Trophoblast cell (in vitro differentiated cells and primary cell): ENCODE data around the gene CYP26B1.

Experiments used
- DNase-seq, 2 donors: peaks; one replicate each; pipeline ENCODE4 v3.0.0-alpha.2; 2016
- H2AFZ ChIP-seq: 2 replicates; pipeline ENCODE4 v1.6.1; 2013; ENCODE audit warnings: low read length, moderate library complexity, mild to moderate bottlenecking; ENCODE audit not compliant: insufficient read depth, poor library complexity
- H2AK5ac ChIP-seq: 2 replicates; pipeline ENCODE4 v1.6.1; 2013; ENCODE audit warnings: mild to moderate bottlenecking, low read length
- H2BK120ac ChIP-seq: 2 replicates; pipeline ENCODE4 v1.6.1; 2013; ENCODE audit warnings: low read length, mild to moderate bottlenecking, moderate library complexity; ENCODE audit not compliant: insufficient read depth, poor library complexity
- H2BK12ac ChIP-seq: 2 replicates; pipeline ENCODE4 v1.6.1; 2013; ENCODE audit warnings: mild to moderate bottlenecking, low read length, moderate library complexity
- H2BK5ac ChIP-seq: 2 replicates; pipeline ENCODE4 v1.6.1; 2013; ENCODE audit warnings: low read length, low read depth, moderate library complexity, mild to moderate bottlenecking; ENCODE audit not compliant: poor library complexity
- H3K14ac ChIP-seq: 2 replicates; pipeline ENCODE4 v1.6.1; 2013; ENCODE audit warnings: mild to moderate bottlenecking, low read length
- H3K18ac ChIP-seq: 2 replicates; pipeline ENCODE4 v1.6.1; 2013; ENCODE audit warnings: mild to moderate bottlenecking, low read length
- H3K23ac ChIP-seq: 2 replicates; pipeline ENCODE4 v1.6.1; 2013; ENCODE audit warnings: low read length
- H3K27ac ChIP-seq: 2 replicates; pipeline ENCODE4 v1.5.1; 2013; ENCODE audit warnings: low read depth, mild to moderate bottlenecking, inconsistent platforms, low read length, moderate library complexity
- H3K27me3 ChIP-seq: 2 replicates; pipeline ENCODE4 v1.6.1; 2013; ENCODE audit warnings: inconsistent platforms, mild to moderate bottlenecking, low read length, moderate library complexity; ENCODE audit not compliant: insufficient read depth
- H3K36me3 ChIP-seq, 2 experiments: 1 replicate in 1 of 2; 2 replicates in 1 of 2; pipeline ENCODE4 v1.6.1; 2013; ENCODE audit warnings: low read length in 2 of 2, mild to moderate bottlenecking in 2 of 2, moderate library complexity in 1 of 2; ENCODE audit not compliant: insufficient read depth in 2 of 2, control insufficient read depth in 1 of 2
- H3K4ac ChIP-seq: 2 replicates; pipeline ENCODE4 v1.6.1; 2013; ENCODE audit warnings: low read depth, mild to moderate bottlenecking, low read length, moderate library complexity
- H3K4me1 ChIP-seq, 2 experiments: 1 replicate in 1 of 2; 2 replicates in 1 of 2; pipeline ENCODE4 v1.6.1; 2013; ENCODE audit warnings: low read length in 2 of 2, mild to moderate bottlenecking in 2 of 2, moderate library complexity in 1 of 2; ENCODE audit not compliant: insufficient read depth in 2 of 2, control insufficient read depth in 1 of 2
- H3K4me2 ChIP-seq: 2 replicates; pipeline ENCODE4 v1.6.1; 2013; ENCODE audit warnings: inconsistent platforms, mild to moderate bottlenecking, low read length, moderate library complexity
- H3K4me3 ChIP-seq: 2 replicates; pipeline ENCODE4 v1.5.1; 2013; ENCODE audit warnings: mild to moderate bottlenecking, low read depth, low read length, inconsistent platforms
- H3K79me1 ChIP-seq: one replicate; pipeline ENCODE4 v1.6.1; 2013; ENCODE audit warnings: low read length
- H3K79me2 ChIP-seq: 2 replicates; pipeline ENCODE4 v1.6.1; 2013; ENCODE audit warnings: low read length, mild to moderate bottlenecking; ENCODE audit not compliant: control insufficient read depth, insufficient read depth, poor library complexity
- H3K9ac ChIP-seq: 2 replicates; pipeline ENCODE4 v1.6.1; 2013; ENCODE audit warnings: mild to moderate bottlenecking, low read length
- H3K9me3 ChIP-seq: 2 replicates; pipeline ENCODE4 v1.6.1; 2013; ENCODE audit warnings: low read depth, mild to moderate bottlenecking, control low read depth, inconsistent platforms, low read length; ENCODE audit not compliant: insufficient read depth
- H4K12ac ChIP-seq: 2 replicates; pipeline ENCODE4 v1.6.1; 2013; ENCODE audit warnings: low read depth, mild to moderate bottlenecking, low read length, moderate library complexity
- H4K8ac ChIP-seq: 2 replicates; pipeline ENCODE4 v1.6.1; 2013; ENCODE audit warnings: low read depth, mild to moderate bottlenecking, low read length, moderate library complexity
- H4K91ac ChIP-seq: one replicate; pipeline ENCODE4 v1.6.1; 2013; ENCODE audit warnings: low read depth, mild to moderate bottlenecking, low read length, moderate library complexity
- WGBS: extraction: QIAGEN DNeasy Blood & Tissue Kit; methylation state at CpG from one replicate; pipeline ENCODE4 v1.1.7; 2013; ENCODE audit warnings: missing lambda C conversion rate; ENCODE audit not compliant: insufficient read length, insufficient coverage; ENCODE audit errors: extremely low coverage; 5-methylcytosine and 5-hydroxymethylcytosine counted together

CYP26B1 gene

GRCh38 chr2:72162574-72162973 is 14.9 kb upstream of the CYP26B1 start:
- no peaks in the 10 kb centered on the region for H3K27me3 ChIP-seq
- H3K14ac ChIP-seq: no peak overlapping the region
- H3K18ac ChIP-seq: no peak overlapping the region
- H2AFZ ChIP-seq: no peak overlapping the region
- H3K9ac ChIP-seq: no peak overlapping the region
- no peak overlapping the region for H3K4me2 ChIP-seq
- H3K9me3 ChIP-seq: no peaks in the 10 kb centered on the region
- no peak for DNase-seq
- H2BK5ac ChIP-seq: no peak overlapping the region
- WGBS: no CpG with 5 or more reads among the region's 5 CpGs
- no peak overlapping the region for H4K91ac ChIP-seq
- no peak overlapping the region for H2BK120ac ChIP-seq
- no peak overlapping the region for H3K27ac ChIP-seq
- H2AK5ac ChIP-seq: no peak overlapping the region
- H2BK12ac ChIP-seq: no peak overlapping the region
- no peaks in the 10 kb centered on the region for H3K36me3 ChIP-seq
- H4K8ac ChIP-seq: no peak overlapping the region
- no peaks in the 10 kb centered on the region for H3K79me2 ChIP-seq
- no peak overlapping the region for H3K23ac ChIP-seq
- no peak overlapping the region for H3K4ac ChIP-seq
- no peaks in the 10 kb centered on the region for H3K4me1 ChIP-seq
- no peak overlapping the region for H3K4me3 ChIP-seq
- H4K12ac ChIP-seq: no peak overlapping the region
- no peaks in the 10 kb centered on the region for H3K79me1 ChIP-seq

GRCh38 chr2:72159211-72159993 is 11.7 kb upstream of the CYP26B1 start:
- Histone ChIP-seq H3K36me3 (no peaks in the 10 kb centered on the region), H2BK5ac (no peak overlapping the region), H3K4me1 (no peaks in the 10 kb centered on the region), H3K23ac (no peak overlapping the region), H4K12ac (no peak overlapping the region), H3K27me3 (no peaks in the 10 kb centered on the region), H3K4me3 (no peak overlapping the region), H3K9ac (no peak overlapping the region), H3K18ac (no peak overlapping the region), H3K79me1 (no peaks in the 10 kb centered on the region), H3K79me2 (no peaks in the 10 kb centered on the region), H3K4me2 (no peak overlapping the region), H3K4ac (no peak overlapping the region), H2AK5ac (no peak overlapping the region), H2AFZ (no peak overlapping the region), H3K14ac (no peak overlapping the region), H3K9me3 (no peaks in the 10 kb centered on the region), H2BK12ac (no peak overlapping the region), H2BK120ac (no peak overlapping the region), H4K91ac (no peak overlapping the region), H3K27ac (no peak overlapping the region), H4K8ac (no peak overlapping the region)
- DNase-seq: no peak
- no CpG with 5 or more reads among the region's 12 CpGs for WGBS

GRCh38 chr2:72157871-72158771 is 10.5 kb upstream of the CYP26B1 start:
- no peak for DNase-seq
- Histone ChIP-seq H3K4me3 (no peak overlapping the region), H3K27me3 (no peaks in the 10 kb centered on the region), H3K14ac (no peak overlapping the region), H4K8ac (no peak overlapping the region), H3K79me2 (no peaks in the 10 kb centered on the region), H3K4me2 (no peak overlapping the region), H2AFZ (no peak overlapping the region), H3K23ac (no peak overlapping the region), H2BK5ac (no peak overlapping the region), H3K4ac (no peak overlapping the region), H3K4me1 (peaks cover 3 to 4% of the 10 kb centered on the region in 2 experiments), H3K9ac (no peak overlapping the region), H2AK5ac (no peak overlapping the region), H3K27ac (no peak overlapping the region), H3K9me3 (no peaks in the 10 kb centered on the region), H4K12ac (no peak overlapping the region), H3K79me1 (no peaks in the 10 kb centered on the region), H3K36me3 (no peaks in the 10 kb centered on the region), H3K18ac (no peak overlapping the region), H2BK12ac (no peak overlapping the region), H4K91ac (no peak overlapping the region), H2BK120ac (no peak overlapping the region)
- WGBS: no CpG with 5 or more reads among the region's 8 CpGs

GRCh38 chr2:72156872-72157271 is 9.2 kb upstream of the CYP26B1 start:
- DNase-seq: no peak
- no peaks in the 10 kb centered on the region for H3K9me3 ChIP-seq
- no peak overlapping the region for H2BK12ac ChIP-seq
- H3K18ac ChIP-seq: no peak overlapping the region
- H4K8ac ChIP-seq: no peak overlapping the region
- H4K12ac ChIP-seq: no peak overlapping the region
- no peak overlapping the region for H2BK120ac ChIP-seq
- H2AK5ac ChIP-seq: no peak overlapping the region
- H3K9ac ChIP-seq: no peak overlapping the region
- no peak overlapping the region for H2BK5ac ChIP-seq
- no peak overlapping the region for H2AFZ ChIP-seq
- H3K36me3 ChIP-seq: no peaks in the 10 kb centered on the region
- no peak overlapping the region for H3K27ac ChIP-seq
- H3K27me3 ChIP-seq: no peaks in the 10 kb centered on the region
- no peak overlapping the region for H3K14ac ChIP-seq
- no peak overlapping the region for H4K91ac ChIP-seq
- WGBS: no CpG with 5 or more reads among the region's 2 CpGs
- H3K4me1 ChIP-seq: peaks cover 4 to 6% of the 10 kb centered on the region in 2 experiments
- H3K4me2 ChIP-seq: no peak overlapping the region
- no peaks in the 10 kb centered on the region for H3K79me2 ChIP-seq
- H3K23ac ChIP-seq: no peak overlapping the region
- no peak overlapping the region for H3K4me3 ChIP-seq
- no peak overlapping the region for H3K4ac ChIP-seq
- no peaks in the 10 kb centered on the region for H3K79me1 ChIP-seq
